GM18498 (cell line): ENCODE data around the gene SLAMF1.

Experiments
- ATAC-seq: cut with Tn5 transposase; IDR thresholded peaks from one replicate; pipeline ENCODE4 v1.9.1; 2021; ENCODE audit warnings: mild to moderate bottlenecking, moderate library complexity; ENCODE audit not compliant: unreplicated experiment

Gene SLAMF1

GRCh38 chr1:160625725-160626498, 20.9 kb downstream of the SLAMF1 start:
- ATAC-seq = no peak

GRCh38 chr1:160625321-160625720, 21.5 kb downstream of the SLAMF1 start:
- no peak for ATAC-seq

- ATAC-seq = peak; percentile 32
These were observed 22.4 kb downstream of the SLAMF1 start for GRCh38 chr1:160624464-160624863.

DNA sequence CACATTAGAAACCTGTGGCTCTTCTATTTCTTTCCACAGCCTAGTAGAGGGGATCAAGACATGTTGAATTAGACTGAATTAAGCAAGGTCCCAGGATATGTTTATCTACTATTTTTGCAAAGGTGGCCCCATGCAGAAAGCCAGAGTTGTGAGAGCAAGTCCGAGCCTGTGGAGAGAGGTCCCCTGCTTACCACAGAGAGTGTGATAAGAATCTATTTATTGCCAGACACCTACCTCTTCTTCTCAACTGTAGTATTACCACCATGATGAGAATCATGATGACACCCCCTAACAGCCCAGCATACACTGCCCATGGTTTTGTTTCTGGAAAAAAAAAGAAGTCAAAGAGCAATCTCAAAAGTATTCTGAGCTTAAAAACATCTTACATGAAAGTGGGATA, 23.0 kb downstream of the SLAMF1 start:
- ATAC-seq = peak; percentile 45

DNA sequence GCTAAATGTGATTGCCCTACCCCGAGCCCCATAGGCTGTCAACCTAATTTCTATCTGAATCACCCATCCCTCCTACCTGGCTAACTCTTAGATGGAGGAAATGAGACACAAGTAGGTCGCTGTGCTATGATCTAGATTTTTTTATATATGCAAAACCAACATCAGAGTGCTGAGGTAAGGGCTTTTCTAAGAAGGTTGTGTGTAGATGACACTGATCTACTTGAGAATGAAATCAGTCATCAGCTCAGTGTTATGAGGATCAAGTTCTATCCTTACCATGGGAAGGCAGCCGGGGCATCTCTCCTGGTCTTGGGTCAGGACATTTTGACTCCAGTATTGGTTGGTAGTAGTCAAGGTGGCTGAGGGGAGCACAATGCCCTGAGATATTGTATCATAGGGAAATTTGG, 23.6 kb downstream of the SLAMF1 start:
- ATAC-seq = no peak

DNA sequence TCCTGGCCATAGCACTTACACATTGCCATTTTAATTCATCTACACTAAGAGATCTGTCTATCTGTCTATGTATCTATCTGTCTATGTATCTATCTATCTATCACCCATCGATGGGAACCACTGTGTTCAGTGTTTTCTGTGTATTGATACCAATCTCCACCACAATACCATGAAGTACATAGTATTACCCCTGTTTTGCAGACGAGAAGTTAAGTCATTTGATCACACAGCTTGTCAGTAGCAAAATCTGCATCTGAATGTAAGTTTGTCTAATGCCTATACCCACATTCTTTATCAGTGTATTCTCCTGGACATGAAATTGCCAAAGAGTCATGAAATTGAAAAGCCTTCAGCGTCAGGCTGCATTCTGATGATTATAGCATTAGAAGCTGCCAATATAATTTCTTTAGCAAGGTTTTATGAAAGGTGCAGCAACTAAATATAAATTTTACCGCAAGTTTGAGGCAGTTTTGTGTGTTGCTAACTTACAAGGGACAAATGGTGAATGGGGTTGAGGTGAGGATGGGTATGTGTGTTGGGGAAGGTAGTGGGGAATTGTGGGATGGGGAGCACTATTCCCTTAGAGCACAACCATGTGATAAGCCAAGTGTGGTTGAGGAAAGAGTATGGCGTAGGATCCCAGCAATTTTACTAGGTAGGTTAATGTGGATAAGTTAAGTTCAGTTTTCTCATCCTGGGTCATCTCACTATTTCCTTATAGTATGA, 24.2 kb downstream of the SLAMF1 start:
- ATAC-seq = no peak

- ATAC-seq = no peak
These were observed 25.0 kb downstream of the SLAMF1 start for GRCh38 chr1:160621633-160622413.

DNA sequence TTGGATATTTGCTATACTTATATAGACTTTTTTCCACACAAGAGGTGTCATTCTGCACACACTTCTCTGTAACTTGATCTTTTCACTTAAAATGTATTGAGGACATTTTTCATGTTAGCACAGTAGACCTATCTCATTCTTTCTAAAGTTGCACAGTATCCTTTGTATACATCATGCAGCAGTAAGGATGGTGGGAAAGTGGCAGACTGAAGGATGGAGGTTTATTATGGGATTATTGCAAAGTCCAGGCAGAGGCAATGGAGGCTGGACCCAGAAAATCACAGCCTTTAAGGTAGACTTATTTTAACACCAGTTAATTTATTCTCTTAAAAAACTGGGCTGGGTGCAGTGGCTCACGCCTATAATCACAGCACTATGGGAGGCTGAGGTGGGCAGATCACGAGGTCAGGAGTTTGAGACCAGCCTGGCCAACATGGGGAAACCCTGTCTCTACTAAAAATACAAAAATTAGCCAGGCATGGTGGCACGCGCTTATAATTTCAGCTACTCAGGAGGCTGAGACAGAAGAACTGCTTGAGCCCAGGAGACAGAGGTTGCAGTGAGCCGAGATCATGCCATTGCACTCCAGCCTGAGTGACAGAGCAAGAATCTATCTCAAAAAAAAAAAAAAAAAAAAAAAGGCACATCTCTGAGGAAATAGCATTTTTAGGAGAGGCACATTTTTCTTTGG, 25.8 kb downstream of the SLAMF1 start:
- ATAC-seq = no peak

GRCh38 chr1:160619742-160620277, 27.0 kb downstream of the SLAMF1 start:
- ATAC-seq = no peak

GRCh38 chr1:160618763-160619274, 28.0 kb downstream of the SLAMF1 start:
- no peak for ATAC-seq

DNA sequence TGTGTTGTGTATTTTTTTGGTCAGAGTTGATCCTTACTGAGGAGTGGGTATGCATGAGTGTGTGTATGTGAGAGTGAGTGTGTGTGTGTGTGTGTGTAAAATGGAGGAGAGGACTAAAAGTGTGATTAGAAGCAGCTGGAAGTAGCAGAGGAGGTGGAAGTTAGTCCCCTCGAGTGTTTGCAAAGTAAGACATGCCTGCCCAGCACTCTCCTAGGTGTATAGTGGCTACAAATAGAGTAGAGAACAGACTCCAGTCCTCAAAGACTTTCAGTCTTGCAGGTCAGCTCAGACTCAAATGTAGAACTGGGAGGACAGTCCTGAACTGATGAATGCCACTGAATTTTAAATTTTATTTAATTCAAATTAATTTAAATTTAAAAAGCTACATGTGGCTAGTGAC, 28.5 kb downstream of the SLAMF1 start:
- no peak for ATAC-seq

GRCh38 chr1:160615660-160616059, 31.2 kb downstream of the SLAMF1 start:
- ATAC-seq = no peak

DNA sequence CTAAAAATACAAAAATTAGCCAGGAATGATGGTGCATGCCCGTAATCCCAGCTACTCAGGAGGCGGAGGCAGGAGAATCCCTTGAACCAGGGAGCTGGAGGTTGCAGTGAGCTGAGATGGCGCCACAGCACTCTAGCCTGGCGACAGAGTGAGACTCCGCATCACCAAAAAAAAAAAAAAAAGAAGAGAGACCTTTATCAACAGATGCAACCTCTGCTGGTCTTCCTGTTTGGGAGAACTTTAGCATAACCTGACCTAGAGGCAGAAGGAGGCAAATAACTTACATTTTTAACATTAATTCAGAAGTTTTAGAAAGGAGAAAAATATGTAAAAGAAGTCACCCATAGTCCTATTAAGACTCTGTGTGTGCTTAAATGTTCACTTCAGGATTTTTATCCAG, 32.4 kb downstream of the SLAMF1 start:
- ATAC-seq = no peak

DNA sequence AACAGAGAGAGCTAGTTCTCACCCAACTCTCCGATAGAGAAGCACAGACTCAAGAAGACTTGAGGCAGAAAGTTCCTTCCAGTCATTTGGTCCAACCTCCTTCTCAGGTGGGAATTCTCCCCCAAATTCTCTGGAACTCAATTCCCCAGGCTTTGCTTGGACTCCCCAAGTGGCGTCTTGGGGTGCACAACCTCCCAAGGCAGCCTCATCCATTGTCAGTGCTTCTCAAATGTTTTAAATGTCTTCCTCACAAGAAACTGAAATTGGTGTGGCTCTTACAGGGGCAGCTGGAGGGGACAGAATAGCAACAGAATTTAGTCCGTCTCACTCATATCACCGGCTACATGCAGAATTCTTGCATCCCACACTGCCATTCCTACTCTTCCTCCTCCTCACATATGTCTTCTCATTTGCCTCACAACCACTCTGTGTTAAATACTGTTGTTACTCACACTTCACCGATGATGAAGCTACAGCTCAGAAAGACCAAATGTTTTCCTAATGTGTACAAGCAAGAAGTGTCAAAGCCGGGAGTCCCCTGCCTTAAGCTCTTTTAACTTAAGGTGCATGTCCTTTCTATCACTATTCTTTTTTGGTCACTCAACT, 34.1 kb downstream of the SLAMF1 start:
- ATAC-seq = no peak

- no peak for ATAC-seq
These were observed 36.1 kb downstream of the SLAMF1 start for GRCh38 chr1:160610569-160611242.

- ATAC-seq = no peak
These were observed 37.9 kb downstream of the SLAMF1 start for GRCh38 chr1:160608941-160609340.

GRCh38 chr1:160608514-160608913, 38.3 kb downstream of the SLAMF1 start:
- no peak for ATAC-seq

DNA sequence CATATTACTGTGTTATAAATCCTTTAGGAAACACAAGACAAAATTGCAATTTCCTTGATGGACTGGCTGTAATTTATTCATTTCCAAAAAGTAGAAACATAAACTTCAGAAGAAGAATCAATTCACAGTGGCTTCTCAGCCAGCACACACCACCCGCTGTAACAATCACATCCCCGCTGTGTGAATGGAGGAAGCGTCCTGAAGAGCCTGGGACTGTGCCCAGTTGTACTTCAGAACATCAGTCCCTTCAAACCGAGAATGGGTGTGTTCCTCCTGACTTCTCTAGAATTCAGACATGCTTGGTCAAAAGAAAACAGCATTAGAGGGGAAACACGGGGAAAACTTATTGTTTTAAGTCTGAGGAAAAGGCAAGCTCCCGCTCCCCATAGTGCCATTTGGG, 38.8 kb downstream of the SLAMF1 start:
- no peak for ATAC-seq

DNA sequence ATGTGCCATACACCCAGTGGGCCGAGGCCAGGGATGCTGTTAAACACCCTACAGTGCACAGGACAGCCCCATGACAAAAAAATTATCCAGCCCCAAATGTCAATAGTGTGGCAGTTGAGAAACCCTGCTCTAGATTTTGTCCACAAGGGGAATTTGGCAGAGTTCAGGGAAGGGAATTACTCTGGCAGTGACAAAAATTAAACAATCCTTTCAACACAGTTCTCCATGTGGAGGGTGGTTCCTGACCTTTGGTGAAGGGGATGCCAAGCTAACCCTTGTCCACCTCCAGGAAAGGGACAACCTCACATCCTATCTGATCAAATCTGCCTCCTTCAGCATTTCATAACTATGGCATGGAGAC, 39.2 kb downstream of the SLAMF1 start:
- ATAC-seq = peak; percentile 20
